Spleen (tissue), 11 donors: ENCODE data around the gene EXD3. TPM values are rescaled to one million over a fixed set of nuclear protein-coding genes. Genes with fewer than 3 reads are reported as not detected.

Source experiments
- DNase-seq: peaks from one replicate; pipeline ENCODE4 v3.0.0-alpha.2; 2020
- H3K27ac ChIP-seq, 8 donors: fragments of 200-600 bp; sonication (generic) in 7 of 8; 1 replicate in 4 of 8; 2 replicates in 4 of 8; pipeline versions ENCODE4 v1.5.0 to v1.8.0; 2016 to 2021; ENCODE audit warnings: inconsistent platforms in 4 of 8, mild to moderate bottlenecking in 4 of 8, moderate library complexity in 1 of 8
- H3K27me3 ChIP-seq, 7 donors: fragments of 200-600 bp; sonication (generic) in 6 of 7; replicated peaks in 1 of 7; 1 replicate in 4 of 7; 2 replicates in 3 of 7; pipeline versions ENCODE4 v1.5.0 to v1.8.0; 2016 to 2021; ENCODE audit warnings: inconsistent platforms in 3 of 7, mild to moderate bottlenecking in 1 of 7
- H3K36me3 ChIP-seq, 6 donors: fragments of 200-600 bp; sonication (generic) in 5 of 6; 1 replicate in 4 of 6; 2 replicates in 2 of 6; pipeline versions ENCODE4 v1.5.0 to v1.8.0; 2016 to 2021; ENCODE audit warnings: inconsistent platforms in 2 of 6
- H3K4me1 ChIP-seq, 6 donors: fragments of 200-600 bp; sonication (generic) in 5 of 6; 1 replicate in 3 of 6; 2 replicates in 3 of 6; pipeline versions ENCODE4 v1.5.0 to v1.8.0; 2016 to 2021; ENCODE audit warnings: inconsistent platforms in 3 of 6
- H3K4me3 ChIP-seq, 8 donors: fragments of 200-600 bp; sonication (generic) in 7 of 8; 1 replicate in 4 of 8; 2 replicates in 4 of 8; pipeline versions ENCODE4 v1.5.0 to v1.8.0; 2016 to 2021; ENCODE audit warnings: inconsistent platforms in 4 of 8, mild to moderate bottlenecking in 4 of 8, moderate library complexity in 2 of 8
- H3K9me3 ChIP-seq, 8 donors: fragments of 200-600 bp; sonication (generic) in 7 of 8; 1 replicate in 4 of 8; 2 replicates in 4 of 8; pipeline versions ENCODE4 v1.5.0 to v1.8.0; 2016 to 2021; ENCODE audit warnings: inconsistent platforms in 4 of 8
- POLR2A ChIP-seq, 3 donors: fragments of 450-650 bp; IDR thresholded peaks; one replicate each; pipeline ENCODE4 v1.5.1; 2017; ENCODE audit warnings: antibody characterized with exemption in 3 of 3, mild to moderate bottlenecking in 1 of 3
- POLR2AphosphoS5 ChIP-seq, 3 donors: sonication (generic); formaldehyde crosslinking; IDR thresholded peaks; one replicate each; pipeline ENCODE4 v1.5.1; 2017; ENCODE audit warnings: antibody characterized with exemption in 3 of 3
- WGBS, 5 donors: extraction: QIAGEN DNeasy Blood & Tissue Kit in 3 of 5; methylation state at CpG; one replicate each; pipeline versions ENCODE4 v1.1.5 to v1.1.7; 2013 to 2018; 5-methylcytosine and 5-hydroxymethylcytosine counted together
- intact Hi-C: fragments of 100-400 bp; cut with DNase I; formaldehyde crosslinking; loops from one replicate; pipeline ENCODE4 v1.15.0; 2023; ENCODE audit warnings: low total_unique reads
- polyA plus RNA-seq, 3 donors: library from polyadenylated mRNA; stranded (reverse); fragments of 200-250 nt; gene quantifications; one replicate each; pipeline ENCODE4 v1.2.1, GENCODE V29; 2013
- total RNA-seq, 7 donors: library from RNA; depleted of rRNA in 3 of 7; stranded (reverse); fragments of >200 nt in 3 of 7; fragmentation: NEBNext Ultra II Directional in 4 of 7; extraction: Animal tissue kit (Norgen Biotek cat#: 25700) in 4 of 7; gene quantifications; one replicate each; pipeline versions ENCODE4 v1.1.0 to v1.2.1, GENCODE V29; 2016 to 2021
- TF ChIP-seq, protein P1 (sequence below), 11 experiments: fragments of 200-600 bp in 7 of 11; fragments of 450-650 bp in 4 of 11; sonication (generic) in 4 of 11; IDR thresholded peaks in 8 of 11; conservative IDR thresholded peaks in 3 of 11; 1 replicate in 7 of 11; 2 replicates in 4 of 11; pipeline versions ENCODE4 v1.4.0 to v1.8.0; 2016 to 2021; ENCODE audit warnings: antibody characterized with exemption in 11 of 11, inconsistent platforms in 4 of 11, mild to moderate bottlenecking in 1 of 11
- donor health status: healthy with polysubstance abuse.
- donor health status: DM: no; HTN: no; CAD: no; lungs with moderate emphysema.
- donor health status: DM: no; HTN: no; CAD: no.
- donor health status: Bipolar disorder and iron deficiency.
- donor health status: healthy.
- donor health status: DM: no; HTN: no; CAD: no.
- donor health status: DM: yes; HTN: yes; CAD: no.

Gene EXD3
- total and polyA plus RNA-seq, 10 donors = 14.5 to 62.3 (median 36.3) TPM

GRCh38 chr9:137373611-137373980, 49.4 kb downstream of the EXD3 start:
- no peak overlapping the region for H3K4me3 ChIP-seq
- TF ChIP-seq POLR2AphosphoS5 (IDR thresholded peaks at IDR 0.05) (no peak), POLR2A (IDR thresholded peaks at IDR 0.05) (no peak)
- TF ChIP-seq, protein P1, sequence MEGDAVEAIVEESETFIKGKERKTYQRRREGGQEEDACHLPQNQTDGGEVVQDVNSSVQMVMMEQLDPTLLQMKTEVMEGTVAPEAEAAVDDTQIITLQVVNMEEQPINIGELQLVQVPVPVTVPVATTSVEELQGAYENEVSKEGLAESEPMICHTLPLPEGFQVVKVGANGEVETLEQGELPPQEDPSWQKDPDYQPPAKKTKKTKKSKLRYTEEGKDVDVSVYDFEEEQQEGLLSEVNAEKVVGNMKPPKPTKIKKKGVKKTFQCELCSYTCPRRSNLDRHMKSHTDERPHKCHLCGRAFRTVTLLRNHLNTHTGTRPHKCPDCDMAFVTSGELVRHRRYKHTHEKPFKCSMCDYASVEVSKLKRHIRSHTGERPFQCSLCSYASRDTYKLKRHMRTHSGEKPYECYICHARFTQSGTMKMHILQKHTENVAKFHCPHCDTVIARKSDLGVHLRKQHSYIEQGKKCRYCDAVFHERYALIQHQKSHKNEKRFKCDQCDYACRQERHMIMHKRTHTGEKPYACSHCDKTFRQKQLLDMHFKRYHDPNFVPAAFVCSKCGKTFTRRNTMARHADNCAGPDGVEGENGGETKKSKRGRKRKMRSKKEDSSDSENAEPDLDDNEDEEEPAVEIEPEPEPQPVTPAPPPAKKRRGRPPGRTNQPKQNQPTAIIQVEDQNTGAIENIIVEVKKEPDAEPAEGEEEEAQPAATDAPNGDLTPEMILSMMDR (IDR thresholded peaks at IDR 0.05 in 8 of 11, conservative IDR thresholded peaks at IDR 0.05 in 3 of 11) = no peak

GRCh38 chr9:137372693-137373610, 50.0 kb downstream of the EXD3 start:
- H3K27me3 ChIP-seq = no peaks in the 10 kb centered on the region
- peak; percentile 69 for DNase-seq
- H3K9me3 ChIP-seq = peaks cover 0 to 8% (median 0%) of the 10 kb centered on the region in 8 donors
- TF ChIP-seq POLR2A (IDR thresholded peaks at IDR 0.05) (no peak), POLR2AphosphoS5 (IDR thresholded peaks at IDR 0.05) (peak in 1 of 3 donors; percentile 18)
- TF ChIP-seq, protein P1 (IDR thresholded peaks at IDR 0.05 in 8 of 11, conservative IDR thresholded peaks at IDR 0.05 in 3 of 11) = no peak
- H3K27ac ChIP-seq = no peak overlapping the region
- H3K4me1 ChIP-seq = peaks cover 0 to 7% (median 0%) of the 10 kb centered on the region in 6 donors
- WGBS, 5 donors = 90 to 96% (median 91%) methylated on average over 21 to 37 of the region's 37 CpGs
- intact Hi-C loops = no loop called here
- peaks cover 0 to 40% (median 4%) of the 10 kb centered on the region in 6 donors for H3K36me3 ChIP-seq
- no peak overlapping the region for H3K4me3 ChIP-seq

More at GRCh38 chr9:137373611-137373980, 49.4 kb downstream of the EXD3 start:
- DNase-seq = peak; percentile 33
- Histone ChIP-seq H3K4me1 (peaks cover 0 to 2% (median 0%) of the 10 kb centered on the region in 6 donors), H3K27ac (no peak overlapping the region), H3K36me3 (peaks cover 0 to 39% (median 4%) of the 10 kb centered on the region in 6 donors), H3K27me3 (no peaks in the 10 kb centered on the region), H3K9me3 (peaks cover 0 to 8% (median 0%) of the 10 kb centered on the region in 8 donors)
- intact Hi-C loops = no loop called here
- 91 to 98% (median 96%) methylated on average over 16 of the region's 16 CpGs for WGBS, 5 donors

DNA sequence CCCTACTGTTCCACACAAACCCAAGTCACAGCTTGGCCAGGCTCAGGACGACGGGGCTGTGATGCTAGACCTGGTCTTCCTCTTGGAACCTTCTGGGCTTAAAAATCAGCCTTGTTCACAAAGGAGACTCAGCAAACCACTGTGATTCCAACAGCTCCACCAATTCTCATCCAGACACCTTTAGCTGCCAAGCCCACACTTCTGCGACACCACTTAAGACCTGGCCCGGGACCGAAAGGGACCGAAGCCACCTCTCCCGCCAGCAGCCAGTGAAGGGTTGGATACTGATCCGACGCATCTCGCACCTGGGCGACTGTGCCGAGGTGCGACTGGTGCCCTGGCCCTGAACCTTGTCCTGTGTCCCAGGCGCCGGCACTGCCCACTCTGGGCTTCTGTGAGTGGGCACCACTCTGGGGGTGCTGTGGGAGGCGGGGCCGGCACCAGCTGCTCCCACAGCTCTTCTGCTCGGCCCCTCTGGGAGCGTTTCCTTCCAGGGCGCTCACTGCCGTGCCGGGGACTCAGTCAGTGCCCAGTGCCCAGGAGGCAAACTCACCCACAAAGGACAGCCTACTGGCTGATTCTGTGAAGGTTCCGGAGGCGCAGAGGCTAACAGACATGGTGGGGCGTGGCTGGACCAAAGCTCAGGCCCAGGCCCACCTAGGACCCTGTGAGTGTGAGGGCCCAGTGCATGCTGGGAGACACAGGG, 50.9 kb downstream of the EXD3 start:
- intact Hi-C loops = no loop called here

More for the DNA sequence above, 50.9 kb downstream of the EXD3 start:
- peak; percentile 64 for DNase-seq
- Histone ChIP-seq H3K9me3 (peaks cover 0 to 8% (median 0%) of the 10 kb centered on the region in 8 donors), H3K4me3 (no peak overlapping the region), H3K27me3 (no peaks in the 10 kb centered on the region), H3K27ac (no peak overlapping the region), H3K4me1 (peaks cover 0 to 7% (median 0%) of the 10 kb centered on the region in 6 donors), H3K36me3 (peaks cover 0 to 49% (median 4%) of the 10 kb centered on the region in 6 donors)
- TF ChIP-seq, protein P1 (IDR thresholded peaks at IDR 0.05 in 8 of 11, conservative IDR thresholded peaks at IDR 0.05 in 3 of 11) = no peak
- TF ChIP-seq POLR2AphosphoS5 (IDR thresholded peaks at IDR 0.05) = no peak
- TF ChIP-seq POLR2A (IDR thresholded peaks at IDR 0.05) = no peak
- 94 to 96% (median 95%) methylated on average over 21 to 25 of the region's 25 CpGs for WGBS, 5 donors
